PC-9 (cell line): Measurements from ENCODE around the gene BRF1. TPM values are rescaled to one million over a fixed set of nuclear protein-coding genes. Genes with fewer than 3 reads are reported as not detected.

Experiments
- BruUV-seq: library from RNA; stranded (reverse); fragments of 400-500 nt; replicated peaks from 2 replicates; lab custom pipeline; 2021; lab: Mats Ljungman, UMichigan
- CTCF ChIA-PET: fragments of 300-600 bp; sonication (Branson Sonifier 250); formaldehyde crosslinking; loops from one replicate; lab custom pipeline; 2022; ENCODE audit warnings: antibody characterized with exemption; lab: Charles Lee
- POLR2A ChIA-PET: fragments of 300-600 bp; sonication (Branson Sonifier 250); formaldehyde crosslinking; loops from one replicate; lab custom pipeline; 2022; ENCODE audit warnings: antibody characterized with exemption; ENCODE audit not compliant: unreplicated experiment; lab: Charles Lee
- DNase-seq, 2 experiments: peaks; one replicate each; pipeline versions ENCODE4 v3.0.0 to v3.0.0-alpha.2; 2015 to 2022; ENCODE audit warnings: mixed read lengths in 1 of 2
- H2AFZ ChIP-seq: fragments of 200-600 bp; sonication (generic); 2 replicates; pipeline ENCODE4 v1.8.1; 2017; ENCODE audit warnings: antibody characterized with exemption
- H3F3A ChIP-seq: fragments of 200-600 bp; sonication (generic); 2 replicates; pipeline ENCODE4 v1.8.1; 2017; ENCODE audit warnings: antibody characterized with exemption, mild to moderate bottlenecking, low read depth; ENCODE audit not compliant: insufficient read depth
- H3K27ac ChIP-seq: fragments of 200-600 bp; sonication (generic); 2 replicates; pipeline ENCODE4 v1.6.1; 2016; ENCODE audit warnings: mixed run types
- H3K27me3 ChIP-seq: fragments of 200-600 bp; sonication (generic); 2 replicates; pipeline ENCODE4 v1.6.1; 2016; ENCODE audit warnings: low read depth, mixed run types; ENCODE audit not compliant: insufficient read depth
- H3K36me3 ChIP-seq: fragments of 200-600 bp; sonication (generic); 2 replicates; pipeline ENCODE4 v1.6.1; 2016; ENCODE audit warnings: low read depth, mixed run types
- H3K4me1 ChIP-seq: fragments of 200-600 bp; sonication (generic); replicated peaks from 2 replicates; pipeline ENCODE4 v1.6.1; 2016; ENCODE audit warnings: mixed run types; ENCODE audit not compliant: insufficient read depth
- H3K4me2 ChIP-seq: fragments of 200-600 bp; sonication (generic); 2 replicates; pipeline ENCODE4 v1.6.1; 2017; ENCODE audit warnings: mixed run types
- H3K4me3 ChIP-seq: fragments of 200-600 bp; sonication (generic); 2 replicates; pipeline ENCODE4 v1.6.1; 2016; ENCODE audit warnings: mixed run types
- H3K79me2 ChIP-seq: fragments of 200-600 bp; sonication (generic); 2 replicates; pipeline ENCODE4 v1.6.1; 2017; ENCODE audit warnings: low read depth, mixed run types
- H3K9me2 ChIP-seq: fragments of 200-600 bp; sonication (generic); 2 replicates; pipeline ENCODE4 v1.8.1; 2017; ENCODE audit warnings: mild to moderate bottlenecking; ENCODE audit not compliant: insufficient read depth
- H3K9me3 ChIP-seq: fragments of 200-600 bp; sonication (generic); 2 replicates; pipeline ENCODE4 v1.8.1; 2016; ENCODE audit warnings: low read depth; ENCODE audit not compliant: insufficient read depth
- H4K20me1 ChIP-seq: fragments of 200-600 bp; sonication (generic); 2 replicates; pipeline ENCODE4 v1.8.1; 2017; ENCODE audit not compliant: insufficient read depth
- EZH2 ChIP-seq: fragments of 200-600 bp; sonication (generic); IDR thresholded peaks from 2 replicates; pipeline ENCODE4 v1.8.0; 2017; ENCODE audit warnings: antibody characterized with exemption, low read depth
- intact Hi-C: fragments of 100-400 bp; cut with micrococcal nuclease; formaldehyde crosslinking; loops from one replicate; pipeline ENCODE4 v1.10.0; 2022; ENCODE audit not compliant: unreplicated experiment
- total RNA-seq: library from RNA; stranded (reverse); gene quantifications from 2 replicates; pipeline ENCODE4 v1.2.3, GENCODE V29; 2021
- TF ChIP-seq, protein P1 (sequence below): fragments of 200-600 bp; sonication (generic); conservative IDR thresholded peaks from 2 replicates; pipeline ENCODE4 v1.6.1; 2017; ENCODE audit warnings: mixed run types, antibody characterized with exemption, mild to moderate bottlenecking, moderate library complexity

The BRF1 gene
- total RNA-seq, 1 experiment from 2014 or later = 24.8 TPM

- Histone ChIP-seq H3K27ac (no peak overlapping the region), H4K20me1 (peaks cover 19% of the 10 kb centered on the region), H3K4me3 (no peak overlapping the region), H3K79me2 (no peaks in the 10 kb centered on the region), H2AFZ (no peak overlapping the region), H3K9me2 (no peaks in the 10 kb centered on the region), H3K36me3 (no peaks in the 10 kb centered on the region), H3F3A (no peaks in the 10 kb centered on the region), H3K27me3 (no peaks in the 10 kb centered on the region), H3K9me3 (no peaks in the 10 kb centered on the region), H3K4me2 (no peak overlapping the region), H3K4me1 (no peaks in the 10 kb centered on the region)
- intact Hi-C loops = no loop called here
- CTCF ChIA-PET = no interaction called here
- no TSS peak for BruUV-seq
- POLR2A ChIA-PET = no interaction called here
- DNase-seq = no peak
- TF ChIP-seq EZH2 = no peak
- TF ChIP-seq, protein P1, sequence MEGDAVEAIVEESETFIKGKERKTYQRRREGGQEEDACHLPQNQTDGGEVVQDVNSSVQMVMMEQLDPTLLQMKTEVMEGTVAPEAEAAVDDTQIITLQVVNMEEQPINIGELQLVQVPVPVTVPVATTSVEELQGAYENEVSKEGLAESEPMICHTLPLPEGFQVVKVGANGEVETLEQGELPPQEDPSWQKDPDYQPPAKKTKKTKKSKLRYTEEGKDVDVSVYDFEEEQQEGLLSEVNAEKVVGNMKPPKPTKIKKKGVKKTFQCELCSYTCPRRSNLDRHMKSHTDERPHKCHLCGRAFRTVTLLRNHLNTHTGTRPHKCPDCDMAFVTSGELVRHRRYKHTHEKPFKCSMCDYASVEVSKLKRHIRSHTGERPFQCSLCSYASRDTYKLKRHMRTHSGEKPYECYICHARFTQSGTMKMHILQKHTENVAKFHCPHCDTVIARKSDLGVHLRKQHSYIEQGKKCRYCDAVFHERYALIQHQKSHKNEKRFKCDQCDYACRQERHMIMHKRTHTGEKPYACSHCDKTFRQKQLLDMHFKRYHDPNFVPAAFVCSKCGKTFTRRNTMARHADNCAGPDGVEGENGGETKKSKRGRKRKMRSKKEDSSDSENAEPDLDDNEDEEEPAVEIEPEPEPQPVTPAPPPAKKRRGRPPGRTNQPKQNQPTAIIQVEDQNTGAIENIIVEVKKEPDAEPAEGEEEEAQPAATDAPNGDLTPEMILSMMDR = no peak
Measured at GRCh38 chr14:105334383-105335230, 33.8 kb upstream of the BRF1 start.

GRCh38 chr14:105333613-105334364 lies 33.0 kb upstream of the BRF1 start:
- intact Hi-C loops = no loop called here
- H3K9me3 ChIP-seq = no peaks in the 10 kb centered on the region
- no peak for DNase-seq
- H3K36me3 ChIP-seq = no peaks in the 10 kb centered on the region
- no peaks in the 10 kb centered on the region for H3K4me1 ChIP-seq
- no peak for TF ChIP-seq EZH2
- TF ChIP-seq, protein P1 = no peak
- no peaks in the 10 kb centered on the region for H3K9me2 ChIP-seq
- no peak overlapping the region for H3K27ac ChIP-seq
- no TSS peak for BruUV-seq
- no peak overlapping the region for H3K4me2 ChIP-seq
- no peaks in the 10 kb centered on the region for H3K27me3 ChIP-seq
- H3F3A ChIP-seq = no peaks in the 10 kb centered on the region
- no peak overlapping the region for H3K4me3 ChIP-seq
- ChIA-PET POLR2A (no interaction called here), CTCF (no interaction called here)
- no peaks in the 10 kb centered on the region for H3K79me2 ChIP-seq
- peaks cover 16% of the 10 kb centered on the region for H4K20me1 ChIP-seq
- H2AFZ ChIP-seq = no peak overlapping the region

DNA sequence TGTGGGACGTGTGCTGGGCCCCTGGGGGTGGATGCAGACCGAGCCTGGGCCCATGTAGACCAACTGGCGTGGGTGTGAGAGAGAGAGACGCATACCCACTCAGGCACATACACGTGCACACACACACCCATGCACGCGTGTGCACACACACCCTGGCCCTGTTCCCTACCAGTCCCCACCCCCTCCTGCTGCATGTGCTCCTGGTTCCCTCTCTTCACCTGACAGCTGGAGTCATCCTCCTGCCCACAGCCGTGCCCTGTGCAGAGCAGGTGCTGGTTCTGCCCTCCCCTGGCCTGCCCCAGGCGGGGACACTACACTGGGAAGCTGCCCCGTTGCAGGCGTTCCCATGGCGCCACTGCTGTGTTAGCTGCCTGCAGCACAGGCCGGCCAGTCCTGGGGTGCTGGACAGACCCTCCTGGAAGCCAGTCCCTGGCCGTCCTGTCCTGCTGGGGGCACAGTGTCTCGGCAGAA lies 32.3 kb upstream of the BRF1 start:
- Histone ChIP-seq H4K20me1 (peaks cover 19% of the 10 kb centered on the region; the same call in 1 of the 2 replicates), H3K27ac (no peak overlapping the region), H3K9me3 (no peaks in the 10 kb centered on the region), H3K36me3 (no peaks in the 10 kb centered on the region), H3K27me3 (no peaks in the 10 kb centered on the region), H3F3A (no peaks in the 10 kb centered on the region), H3K4me2 (no peak overlapping the region), H3K4me1 (no peaks in the 10 kb centered on the region), H2AFZ (no peak overlapping the region), H3K9me2 (no peaks in the 10 kb centered on the region), H3K4me3 (no peak overlapping the region), H3K79me2 (no peaks in the 10 kb centered on the region)
- BruUV-seq = no TSS peak
- no peak for TF ChIP-seq EZH2
- TF ChIP-seq, protein P1 = no peak
- intact Hi-C loops = no loop called here
- no peak for DNase-seq
- POLR2A ChIA-PET = no interaction called here
- CTCF ChIA-PET = no interaction called here
